ENCODE measurements around the gene DYNLT3.

DYNLT3 gene

GRCh38 chrX:37796805-37797204 lies 50.6 kb downstream of the DYNLT3 start:
- H3K9me3 Mint-ChIP-seq = no peaks in the 10 kb centered on the region
- no peaks in the 10 kb centered on the region for H3K27me3 Mint-ChIP-seq
- H3K4me1 Mint-ChIP-seq (ENCODE audit: low read depth) = peaks cover 50% of the 10 kb centered on the region
- peaks cover 82% of the 10 kb centered on the region for H3K36me3 Mint-ChIP-seq (ENCODE audit: low read depth)
- no peak overlapping the region for H3K4me3 Mint-ChIP-seq
- intact Hi-C loops (cut with micrococcal nuclease) = no loop called here
- peak overlapping the region; percentile 70 for H3K27ac Mint-ChIP-seq

DNA sequence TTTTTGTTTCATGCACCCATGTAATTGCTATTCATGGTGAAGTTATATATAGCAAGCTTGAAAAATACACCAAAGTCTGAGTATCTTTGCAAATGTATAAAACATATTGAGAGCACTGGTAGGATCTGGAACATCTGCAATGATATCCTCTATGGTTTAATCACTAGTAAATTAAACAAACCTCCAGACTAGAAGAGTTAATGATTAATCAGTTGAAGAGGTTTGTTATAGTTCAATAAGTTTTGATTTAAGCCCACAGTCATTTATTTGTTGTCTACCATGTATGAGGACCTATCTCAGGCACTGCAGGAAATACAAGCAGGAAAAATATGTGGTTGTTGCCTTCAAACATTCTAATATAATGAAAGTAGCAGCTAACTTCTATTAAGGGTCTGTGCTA lies 51.1 kb downstream of the DYNLT3 start:
- Mint-ChIP-seq H3K27ac (peak overlapping the region; percentile 70), H3K27me3 (no peaks in the 10 kb centered on the region), H3K36me3 (ENCODE audit: low read depth) (peaks cover 82% of the 10 kb centered on the region), H3K4me3 (no peak overlapping the region), H3K4me1 (ENCODE audit: low read depth) (peaks cover 46% of the 10 kb centered on the region), H3K9me3 (no peaks in the 10 kb centered on the region)
- intact Hi-C loops (cut with micrococcal nuclease) = no loop called here
